Fibroblast of skin of scalp (primary cell): Measurements from ENCODE around the gene APPBP2.
"Not testable (repeated sequence)": the region's sequence is repeated elsewhere in the genome, so short reads cannot be mapped to it uniquely, and the experiment has no call there.

Experiments used
- DNase-seq: peaks from one replicate; pipeline ENCODE4 v3.0.0-alpha.2; 2013

The APPBP2 gene

GRCh38 chr17:60534613-60535157, 8.6 kb upstream of the APPBP2 start:
- no peak for DNase-seq

DNA sequence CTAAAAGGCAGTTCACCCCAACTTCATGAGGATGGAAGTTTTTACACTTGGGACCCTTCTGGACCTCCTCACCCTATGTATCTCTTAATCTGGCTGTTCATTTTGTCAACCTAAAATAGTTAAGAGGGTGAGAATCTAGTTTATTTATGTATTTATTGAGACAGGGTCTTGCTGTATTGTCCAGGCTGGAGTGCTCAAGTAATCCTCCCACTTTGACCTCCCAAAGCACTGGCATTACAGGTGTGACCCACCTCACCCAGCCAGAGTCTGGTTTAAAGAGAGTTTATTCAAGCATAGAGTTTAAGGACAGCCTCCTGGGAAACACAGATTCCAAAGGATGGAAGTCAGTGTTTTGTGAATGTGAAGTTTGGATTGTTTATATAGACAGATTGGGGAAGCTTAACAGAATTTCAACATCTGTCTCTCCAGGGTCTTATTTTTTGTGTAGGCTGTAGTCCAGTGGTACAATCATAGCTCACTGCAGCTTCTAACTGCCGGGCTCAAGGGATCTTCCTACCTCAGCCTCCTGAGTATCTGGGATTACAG, 8.0 kb upstream of the APPBP2 start:
- DNase-seq, result no peak

DNA sequence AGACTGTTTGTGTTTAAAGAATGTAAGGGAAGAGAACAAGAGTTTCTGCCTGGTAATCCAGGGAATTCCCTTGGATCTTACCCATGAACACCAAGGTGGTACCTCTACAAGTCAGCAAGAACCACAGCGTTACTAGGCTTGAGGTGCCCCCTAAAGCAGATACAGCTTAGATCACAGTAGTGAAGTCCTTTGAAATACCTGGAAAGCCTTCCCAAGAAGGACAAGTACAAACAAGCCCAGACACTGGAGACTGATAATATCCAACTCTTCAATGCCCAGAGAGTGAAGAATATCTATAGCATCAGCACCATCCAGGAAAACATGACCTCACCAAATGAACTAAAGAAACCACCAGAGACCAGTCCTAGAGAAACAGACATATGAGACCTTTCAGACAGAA, 3.8 kb upstream of the APPBP2 start:
- no peak for DNase-seq

GRCh38 chr17:60528828-60529227, 2.8 kb upstream of the APPBP2 start:
- DNase-seq, result no peak

- no peak for DNase-seq
Observed at GRCh38 chr17:60527701-60528100, 1.7 kb upstream of the APPBP2 start.

- peak; percentile 18 for DNase-seq
Observed at GRCh38 chr17:60526726-60527125, 684 bp upstream of the APPBP2 start.

- no peak for DNase-seq
Observed at GRCh38 chr17:60525328-60525684, 736 bp downstream of the APPBP2 start.

DNA sequence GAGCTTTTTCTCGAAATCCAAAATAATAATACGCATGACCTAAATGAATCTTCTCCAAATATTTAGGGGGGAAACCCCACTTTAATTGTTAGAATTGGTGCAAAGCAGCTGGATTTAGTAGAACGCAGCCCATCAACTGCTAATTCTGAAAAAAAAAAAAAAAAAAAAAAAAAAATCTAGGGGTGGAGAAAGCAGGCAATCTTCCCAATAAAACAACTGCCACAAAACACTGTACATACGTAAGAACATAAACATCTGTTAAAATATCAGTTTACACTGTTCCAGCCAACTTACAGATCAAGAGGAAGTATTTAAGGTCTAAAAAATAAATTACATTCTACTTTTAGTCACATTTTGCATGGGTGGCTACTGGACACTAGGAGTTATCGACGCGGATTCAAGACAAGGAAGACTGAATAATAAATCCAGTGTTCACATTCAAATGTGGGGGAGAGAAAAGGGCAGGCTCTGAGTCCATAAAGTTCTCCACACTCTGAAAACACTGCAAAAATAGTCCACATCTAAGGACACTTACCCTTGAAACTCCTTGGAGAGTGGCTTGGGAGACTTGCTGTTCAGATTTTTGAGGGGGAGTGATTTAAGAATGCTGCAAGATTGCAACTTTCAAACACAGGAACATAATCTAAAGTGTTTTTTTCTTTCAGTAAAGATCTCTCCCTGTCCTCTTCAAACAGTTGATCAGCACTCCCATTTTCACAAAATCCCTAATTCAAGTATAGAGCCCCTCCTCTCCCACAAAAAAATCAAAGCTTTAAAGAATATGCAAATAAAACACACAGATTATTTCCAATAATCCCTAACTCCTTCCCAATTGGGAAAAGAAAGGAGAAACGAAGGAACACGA, 1.3 kb downstream of the APPBP2 start:
- peak; percentile 20 for DNase-seq

- no peak for DNase-seq
Observed at GRCh38 chr17:60523822-60524221, 2.2 kb downstream of the APPBP2 start.

DNA sequence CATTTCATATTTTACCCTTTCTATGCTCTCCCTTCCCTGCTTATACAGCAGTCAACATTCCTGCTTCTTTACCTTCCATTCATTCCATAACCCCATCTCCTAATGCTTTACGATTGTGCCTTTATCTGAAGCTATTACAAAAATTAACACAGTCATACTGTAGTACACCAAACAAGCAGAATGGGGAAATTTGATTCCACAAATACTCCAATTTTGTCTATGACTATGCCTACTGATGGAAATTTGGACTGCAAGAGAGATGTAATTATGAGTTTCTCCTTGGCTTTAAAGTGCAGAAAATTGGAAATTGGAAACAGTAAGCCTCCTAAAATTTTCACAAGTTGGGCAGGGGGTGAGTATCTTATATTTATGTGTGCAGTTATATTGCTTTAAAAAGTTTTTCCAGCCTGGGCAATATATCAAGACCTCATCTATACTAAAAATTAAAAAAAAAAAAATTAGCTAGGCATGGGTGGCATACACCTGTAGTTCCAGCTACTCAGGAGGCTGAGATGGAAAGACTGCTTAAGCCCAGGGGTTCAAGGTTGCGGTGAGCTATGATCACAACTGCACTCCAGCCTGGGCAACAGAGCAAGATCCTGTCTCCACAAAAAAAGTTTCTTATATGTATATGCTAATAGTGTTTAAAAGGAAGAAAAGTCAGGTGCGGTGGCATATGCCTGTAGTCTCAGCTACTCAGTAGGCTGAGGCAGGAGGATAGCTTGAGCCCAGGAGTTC, 3.0 kb downstream of the APPBP2 start:
- DNase-seq, result peak; percentile 4

DNA sequence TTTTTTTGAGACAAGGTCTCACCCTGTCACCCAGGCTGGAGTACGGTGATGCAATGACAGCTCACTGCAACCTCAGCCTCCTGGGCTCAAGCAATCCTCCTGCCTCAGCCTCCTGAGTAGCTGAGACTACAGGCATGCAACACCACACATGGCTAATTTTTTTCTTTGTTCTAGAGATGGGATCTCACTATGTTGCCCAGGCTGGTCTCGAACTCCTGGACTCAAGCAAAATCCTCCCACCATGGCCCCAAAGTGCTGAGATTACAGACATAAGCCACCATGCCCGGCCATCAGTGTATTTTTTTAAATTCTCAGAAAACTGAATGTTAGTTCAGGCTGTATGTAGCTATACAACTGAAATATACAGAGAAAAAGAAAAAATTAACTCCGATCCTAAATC, 6.2 kb downstream of the APPBP2 start:
- DNase-seq, result no peak

GRCh38 chr17:60515683-60516082, 10.4 kb downstream of the APPBP2 start:
- DNase-seq, result not testable (repeated sequence)

DNA sequence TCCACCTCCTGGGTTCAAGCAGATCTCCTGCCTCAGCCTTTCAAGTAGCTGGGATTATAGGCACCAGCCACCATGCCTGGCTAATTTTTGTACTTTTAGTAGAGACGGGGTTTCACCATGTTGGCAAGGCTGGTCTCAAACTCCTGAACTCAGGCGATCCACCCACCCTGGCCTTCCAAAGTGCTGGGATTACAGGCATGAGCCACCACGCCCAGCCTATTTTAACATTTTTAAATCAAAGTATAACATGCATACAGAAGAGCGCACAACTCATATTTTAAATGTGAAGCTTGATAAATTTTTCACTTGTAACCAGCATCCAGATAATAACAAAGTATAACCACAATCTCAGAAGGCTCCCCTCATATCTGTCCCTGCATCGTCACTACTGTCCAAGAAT, 10.8 kb downstream of the APPBP2 start:
- not testable (repeated sequence) for DNase-seq

- DNase-seq, result no peak
Observed at GRCh38 chr17:60514500-60514899, 11.5 kb downstream of the APPBP2 start.

DNA sequence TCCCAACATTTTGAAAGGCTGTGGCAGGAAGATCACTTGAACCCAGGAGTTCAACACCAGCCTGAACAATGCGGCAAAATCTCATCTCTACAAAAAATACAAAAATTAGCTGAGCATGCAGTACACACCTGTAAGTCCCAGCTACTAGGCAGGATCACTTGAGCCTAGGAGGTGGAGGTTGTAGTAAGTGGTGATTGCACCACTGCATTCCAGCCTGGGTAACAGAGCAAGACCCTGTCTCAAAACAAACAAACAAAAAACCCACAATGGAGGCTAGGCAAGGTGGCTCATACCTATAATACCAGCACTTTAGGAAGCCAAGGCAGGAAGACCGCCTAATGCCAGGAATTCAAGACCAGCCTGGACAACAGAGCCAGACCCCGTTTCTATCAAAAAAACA, 12.0 kb downstream of the APPBP2 start:
- DNase-seq, result no peak

GRCh38 chr17:60513014-60513413, 13.0 kb downstream of the APPBP2 start:
- DNase-seq, result no peak

GRCh38 chr17:60510723-60511122, 15.3 kb downstream of the APPBP2 start:
- no peak for DNase-seq

- no peak for DNase-seq
Observed at GRCh38 chr17:60510031-60510430, 16.0 kb downstream of the APPBP2 start.

DNA sequence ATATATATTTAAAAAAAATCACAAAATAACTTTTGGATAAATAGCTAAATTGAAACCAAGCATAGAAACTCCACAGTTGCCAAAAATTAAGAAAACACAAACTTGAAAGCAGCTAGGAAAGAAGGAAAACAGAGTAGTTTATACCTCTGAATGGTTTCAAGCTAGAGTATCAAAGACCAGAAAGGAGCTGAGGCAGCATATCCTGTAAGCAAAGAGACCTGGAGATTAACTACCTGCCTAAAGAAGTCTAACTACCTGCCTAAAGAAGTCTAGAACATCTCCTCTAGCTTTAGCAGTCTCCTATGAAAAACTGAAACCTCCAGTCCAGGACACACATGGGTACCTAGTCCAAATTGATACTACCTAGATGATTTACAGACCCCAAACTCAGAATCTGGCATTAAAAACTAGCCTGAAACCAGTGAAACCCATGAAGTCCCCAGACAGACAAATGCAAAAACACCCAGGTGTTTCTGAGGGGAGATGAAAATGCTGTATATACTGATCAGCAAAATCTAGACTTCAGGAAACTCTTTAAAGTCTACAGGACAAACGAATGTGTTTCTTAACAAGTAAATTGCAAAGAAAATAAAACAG, 17.6 kb downstream of the APPBP2 start:
- DNase-seq, result no peak

DNA sequence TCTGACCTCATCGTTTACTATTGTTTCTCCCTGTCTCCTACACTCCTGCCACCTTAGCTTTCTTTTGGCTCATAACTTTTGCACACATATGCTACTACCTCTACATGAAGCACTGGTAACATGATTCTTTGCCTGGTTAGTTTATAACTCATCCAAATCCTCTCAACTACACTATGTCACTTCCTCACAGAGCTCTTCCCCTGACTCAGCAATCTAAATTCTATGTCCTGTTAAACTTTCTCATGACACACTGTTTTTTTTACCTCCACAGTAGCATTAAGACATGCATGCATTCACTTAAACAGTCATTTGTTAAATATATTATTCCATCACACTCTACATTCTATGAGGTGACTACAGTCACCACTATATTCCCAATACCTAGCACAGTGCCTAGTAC, 19.7 kb downstream of the APPBP2 start:
- peak; percentile 90 for DNase-seq

GRCh38 chr17:60502145-60502544, 23.9 kb downstream of the APPBP2 start:
- no peak for DNase-seq

DNA sequence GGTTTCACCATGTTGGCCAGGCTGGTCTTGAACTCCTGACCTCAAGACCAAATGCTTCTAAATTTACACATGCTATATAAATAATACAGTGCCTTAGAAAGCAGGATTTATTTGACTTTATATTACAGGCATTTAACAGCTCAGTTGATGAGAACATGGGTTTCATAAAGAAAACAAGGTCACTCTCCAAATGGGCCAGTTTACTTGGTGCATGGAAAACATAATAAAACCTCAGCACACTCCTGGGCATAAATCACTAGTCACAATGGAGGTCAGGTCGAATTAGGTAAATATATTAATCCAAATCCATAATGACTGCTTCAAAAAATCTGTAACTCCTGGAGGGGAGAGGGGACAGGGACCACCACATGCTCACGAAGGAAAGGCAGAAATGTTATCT, 24.5 kb downstream of the APPBP2 start:
- DNase-seq, result no peak

DNA sequence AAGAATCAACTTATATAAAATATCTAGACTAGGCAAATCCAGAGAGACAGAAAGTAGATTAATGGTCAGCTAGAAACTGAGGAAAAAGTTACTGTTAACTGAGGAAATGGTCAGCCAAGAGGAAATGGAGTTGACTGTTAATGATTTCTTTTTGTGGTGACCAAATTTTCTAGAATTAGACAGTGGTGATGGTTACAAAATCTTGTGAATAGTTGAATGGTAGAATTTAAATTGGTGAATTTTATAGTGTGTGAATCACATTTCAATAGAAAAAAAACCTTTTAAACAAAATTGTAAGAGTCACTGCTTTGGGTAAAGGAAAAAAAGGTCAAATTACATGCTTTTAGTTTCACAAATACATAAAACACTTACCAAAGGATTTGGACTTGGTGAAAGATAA, 30.0 kb downstream of the APPBP2 start:
- DNase-seq, result no peak
